HepG2 (cell line): ENCODE results near the gene CHD2. TPM values are rescaled to one million over a fixed set of nuclear protein-coding genes. Genes with fewer than 3 reads are reported as not detected.
A peak's percentile ranks its signal among the peaks of the same experiment; 100 is the strongest.

Experiments
- CBX1 ChIP-seq: IDR thresholded peaks from one replicate; pipeline ENCODE4 v1.6.1; 2016; ENCODE audit warnings: antibody characterized with exemption, low read depth
- CHD4 ChIP-seq: fragments of 200-600 bp; sonication (generic); IDR thresholded peaks from 2 replicates; pipeline ENCODE4 v1.7.0; 2017; ENCODE audit warnings: mild to moderate bottlenecking, low read length, borderline replicate concordance
- ELF3 ChIP-seq: IDR thresholded peaks from 2 replicates; pipeline ENCODE4 v1.6.1; 2016; ENCODE audit warnings: missing genetic modification reagents, missing compliant biosample characterization
- HDAC1 ChIP-seq: sonication (generic); formaldehyde crosslinking; IDR thresholded peaks from 2 replicates; pipeline ENCODE4 v1.5.1; 2020; ENCODE audit warnings: mild to moderate bottlenecking, missing genetic modification reagents
- KLF9 ChIP-seq: IDR thresholded peaks from 2 replicates; pipeline ENCODE4 v1.6.1; 2016; ENCODE audit warnings: low read depth
- NCOR1 ChIP-seq: fragments of 200-600 bp; sonication (generic); IDR thresholded peaks from 2 replicates; pipeline ENCODE4 v1.7.0; 2017; ENCODE audit warnings: antibody characterized with exemption, low read length, borderline replicate concordance
- NFATC3 ChIP-seq: sonication (generic); formaldehyde crosslinking; IDR thresholded peaks from 2 replicates; pipeline ENCODE4 v1.5.1; 2020; ENCODE audit warnings: mild to moderate bottlenecking, missing genetic modification reagents
- PCBP1 ChIP-seq: fragments of 200-400 bp; formaldehyde crosslinking; IDR thresholded peaks from 2 replicates; pipeline ENCODE4 v1.6.1; 2017; ENCODE audit warnings: mild to moderate bottlenecking, low read depth, low read length, borderline replicate concordance
- PHF21A ChIP-seq: sonication (generic); formaldehyde crosslinking; IDR thresholded peaks from 2 replicates; pipeline ENCODE4 v1.5.0; 2020; ENCODE audit warnings: mild to moderate bottlenecking, missing genetic modification reagents
- SMARCC2 ChIP-seq: fragments of 450-650 bp; IDR thresholded peaks from 2 replicates; pipeline ENCODE4 v1.6.1; 2017; ENCODE audit warnings: antibody characterized with exemption, mild to moderate bottlenecking
- TP53 ChIP-seq: sonication (generic); formaldehyde crosslinking; conservative IDR thresholded peaks from 2 replicates; pipeline ENCODE4 v1.4.0; 2020; ENCODE audit warnings: missing genetic modification reagents
- ZEB1 ChIP-seq: IDR thresholded peaks from 2 replicates; pipeline ENCODE4 v1.6.1; 2012; ENCODE audit warnings: mild to moderate bottlenecking, low read depth, inconsistent platforms; ENCODE audit not compliant: insufficient replicate concordance
- ZFP36L1 ChIP-seq: sonication (generic); formaldehyde crosslinking; IDR thresholded peaks from 2 replicates; pipeline ENCODE4 v1.8.0; 2022; ENCODE audit warnings: mild to moderate bottlenecking, missing genetic modification reagents, moderate library complexity
- ZMYM4 ChIP-seq: sonication (generic); formaldehyde crosslinking; IDR thresholded peaks from 2 replicates; pipeline ENCODE4 v1.8.1; 2023; ENCODE audit warnings: mild to moderate bottlenecking, missing genetic modification reagents
- ZNF12 ChIP-seq: sonication (generic); formaldehyde crosslinking; IDR thresholded peaks from 2 replicates; pipeline ENCODE4 v1.5.0; 2020; ENCODE audit warnings: missing genetic modification reagents
- ZNF121 ChIP-seq: sonication (generic); formaldehyde crosslinking; IDR thresholded peaks from 2 replicates; pipeline ENCODE4 v1.5.0; 2020; ENCODE audit warnings: mild to moderate bottlenecking, missing genetic modification reagents
- ZNF354B ChIP-seq: sonication (generic); formaldehyde crosslinking; IDR thresholded peaks from 2 replicates; pipeline ENCODE4 v1.8.0; 2022; ENCODE audit warnings: mild to moderate bottlenecking, missing genetic modification reagents
- ZNF501 ChIP-seq: sonication (generic); formaldehyde crosslinking; IDR thresholded peaks from 2 replicates; pipeline ENCODE4 v1.5.1; 2020; ENCODE audit warnings: mild to moderate bottlenecking, moderate library complexity, missing genetic modification reagents
- ZNF614 ChIP-seq: IDR thresholded peaks from 2 replicates; pipeline ENCODE4 v1.6.1; 2018; ENCODE audit warnings: missing biosample characterization, missing genetic modification reagents, inconsistent platforms, borderline replicate concordance
- polyA plus RNA-seq, 8 experiments: library from polyadenylated mRNA; depleted of rRNA in 3 of 8; stranded (reverse) in 7 of 8; unstranded in 1 of 8; fragments of >200 nt; fragmentation: Illumina TruSeq in 4 of 8; extraction: Trizol in 4 of 8; gene quantifications; 2 replicates each; pipeline versions ENCODE4 v1.2.1 to v1.2.3, GENCODE V29; 2011 to 2016; ENCODE audit warnings: low read depth in 4 of 8, missing spikeins in 1 of 8, mixed read lengths in 1 of 8; ENCODE audit not compliant: insufficient read depth in 1 of 8
- total RNA-seq, 5 experiments: library from RNA; depleted of rRNA; stranded (reverse); fragments of >200 nt; fragmentation: Illumina TruSeq; extraction: Trizol; gene quantifications; 2 replicates each; pipeline ENCODE4 v1.2.3, GENCODE V29; 2016; ENCODE audit warnings: low read depth in 1 of 5
- TF ChIP-seq, protein P1 (sequence below): sonication (generic); formaldehyde crosslinking; IDR thresholded peaks from 2 replicates; pipeline ENCODE4 v1.4.0; 2020; ENCODE audit warnings: missing genetic modification reagents
- TF ChIP-seq, protein P2 (sequence below): sonication (generic); formaldehyde crosslinking; IDR thresholded peaks from 2 replicates; pipeline ENCODE4 v1.9.0; 2021; ENCODE audit warnings: missing genetic modification reagents, mild to moderate bottlenecking, borderline replicate concordance
- TF ChIP-seq, protein P3 (sequence below): IDR thresholded peaks from 2 replicates; pipeline ENCODE4 v1.6.1; 2016; ENCODE audit warnings: mild to moderate bottlenecking
- TF ChIP-seq, protein P4 (sequence below): sonication (generic); formaldehyde crosslinking; IDR thresholded peaks from 2 replicates; pipeline ENCODE4 v1.4.0; 2020; ENCODE audit warnings: missing genetic modification reagents, mild to moderate bottlenecking, borderline replicate concordance
- TF ChIP-seq, protein P5 (sequence below): sonication (generic); formaldehyde crosslinking; IDR thresholded peaks from 2 replicates; pipeline ENCODE4 v1.4.0; 2020; ENCODE audit warnings: mild to moderate bottlenecking, missing genetic modification reagents, borderline replicate concordance

Gene CHD2
- total and polyA plus RNA-seq, 2 of the 13 experiments (the other 11 are each of a cell fraction or from before 2014, with no cell fraction given) = 54.0 to 54.1 TPM

DNA sequence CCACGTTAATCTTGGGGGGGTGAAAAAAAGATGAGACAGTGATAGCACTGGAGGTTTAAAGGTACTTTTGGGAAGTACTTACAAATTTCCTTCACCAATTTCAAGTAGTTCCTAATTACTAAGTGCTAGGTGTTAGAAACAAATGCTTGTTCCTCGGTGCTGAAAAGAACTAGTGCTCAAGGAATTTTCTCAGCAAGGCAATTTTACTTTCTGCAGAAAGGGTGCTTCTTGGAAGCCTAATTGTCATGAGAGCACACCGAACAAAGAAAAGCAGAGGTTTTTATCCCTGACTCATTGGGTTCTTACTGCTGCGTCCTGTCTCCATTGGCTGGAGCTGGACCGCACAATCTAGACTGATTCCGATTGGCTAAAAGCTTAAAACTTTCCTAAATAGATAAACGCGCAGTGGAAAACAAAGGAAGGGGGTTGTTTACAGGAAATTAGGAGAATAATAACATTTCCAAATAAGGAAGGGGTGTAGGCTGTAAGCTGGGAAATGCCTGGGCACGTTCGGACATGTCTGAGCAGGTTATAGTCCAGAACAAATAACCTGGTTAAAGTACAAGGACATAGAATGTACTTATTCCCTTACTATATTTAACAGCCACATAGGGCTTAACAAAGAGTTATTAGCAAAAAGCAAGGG lies 49.6 kb downstream of the CHD2 start (continued):
- TF ChIP-seq, protein P1, sequence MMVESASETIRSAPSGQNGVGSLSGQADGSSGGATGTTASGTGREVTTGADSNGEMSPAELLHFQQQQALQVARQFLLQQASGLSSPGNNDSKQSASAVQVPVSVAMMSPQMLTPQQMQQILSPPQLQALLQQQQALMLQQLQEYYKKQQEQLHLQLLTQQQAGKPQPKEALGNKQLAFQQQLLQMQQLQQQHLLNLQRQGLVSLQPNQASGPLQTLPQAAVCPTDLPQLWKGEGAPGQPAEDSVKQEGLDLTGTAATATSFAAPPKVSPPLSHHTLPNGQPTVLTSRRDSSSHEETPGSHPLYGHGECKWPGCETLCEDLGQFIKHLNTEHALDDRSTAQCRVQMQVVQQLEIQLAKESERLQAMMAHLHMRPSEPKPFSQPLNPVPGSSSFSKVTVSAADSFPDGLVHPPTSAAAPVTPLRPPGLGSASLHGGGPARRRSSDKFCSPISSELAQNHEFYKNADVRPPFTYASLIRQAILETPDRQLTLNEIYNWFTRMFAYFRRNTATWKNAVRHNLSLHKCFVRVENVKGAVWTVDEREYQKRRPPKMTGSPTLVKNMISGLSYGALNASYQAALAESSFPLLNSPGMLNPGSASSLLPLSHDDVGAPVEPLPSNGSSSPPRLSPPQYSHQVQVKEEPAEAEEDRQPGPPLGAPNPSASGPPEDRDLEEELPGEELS (CRISPR knock-in tag) = peak; percentile 39; the same call in 1 of the 2 replicates
- TF ChIP-seq, protein P2, sequence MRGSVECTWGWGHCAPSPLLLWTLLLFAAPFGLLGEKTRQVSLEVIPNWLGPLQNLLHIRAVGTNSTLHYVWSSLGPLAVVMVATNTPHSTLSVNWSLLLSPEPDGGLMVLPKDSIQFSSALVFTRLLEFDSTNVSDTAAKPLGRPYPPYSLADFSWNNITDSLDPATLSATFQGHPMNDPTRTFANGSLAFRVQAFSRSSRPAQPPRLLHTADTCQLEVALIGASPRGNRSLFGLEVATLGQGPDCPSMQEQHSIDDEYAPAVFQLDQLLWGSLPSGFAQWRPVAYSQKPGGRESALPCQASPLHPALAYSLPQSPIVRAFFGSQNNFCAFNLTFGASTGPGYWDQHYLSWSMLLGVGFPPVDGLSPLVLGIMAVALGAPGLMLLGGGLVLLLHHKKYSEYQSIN (CRISPR knock-in tag) = no peak
- TF ChIP-seq, protein P3, sequence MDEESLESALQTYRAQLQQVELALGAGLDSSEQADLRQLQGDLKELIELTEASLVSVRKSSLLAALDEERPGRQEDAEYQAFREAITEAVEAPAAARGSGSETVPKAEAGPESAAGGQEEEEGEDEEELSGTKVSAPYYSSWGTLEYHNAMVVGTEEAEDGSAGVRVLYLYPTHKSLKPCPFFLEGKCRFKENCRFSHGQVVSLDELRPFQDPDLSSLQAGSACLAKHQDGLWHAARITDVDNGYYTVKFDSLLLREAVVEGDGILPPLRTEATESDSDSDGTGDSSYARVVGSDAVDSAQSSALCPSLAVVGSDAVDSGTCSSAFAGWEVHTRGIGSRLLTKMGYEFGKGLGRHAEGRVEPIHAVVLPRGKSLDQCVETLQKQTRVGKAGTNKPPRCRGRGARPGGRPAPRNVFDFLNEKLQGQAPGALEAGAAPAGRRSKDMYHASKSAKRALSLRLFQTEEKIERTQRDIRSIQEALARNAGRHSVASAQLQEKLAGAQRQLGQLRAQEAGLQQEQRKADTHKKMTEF (CRISPR knock-in tag) = peak; percentile 61; the same call in 1 of the 2 replicates
- TF ChIP-seq, protein P4, sequence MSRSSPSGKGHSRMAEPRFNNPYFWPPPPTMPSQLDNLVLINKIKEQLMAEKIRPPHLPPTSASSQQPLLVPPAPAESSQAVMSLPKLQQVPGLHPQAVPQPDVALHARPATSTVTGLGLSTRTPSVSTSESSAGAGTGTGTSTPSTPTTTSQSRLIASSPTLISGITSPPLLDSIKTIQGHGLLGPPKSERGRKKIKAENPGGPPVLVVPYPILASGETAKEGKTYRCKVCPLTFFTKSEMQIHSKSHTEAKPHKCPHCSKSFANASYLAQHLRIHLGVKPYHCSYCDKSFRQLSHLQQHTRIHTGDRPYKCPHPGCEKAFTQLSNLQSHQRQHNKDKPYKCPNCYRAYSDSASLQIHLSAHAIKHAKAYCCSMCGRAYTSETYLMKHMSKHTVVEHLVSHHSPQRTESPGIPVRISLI = no peak
- peak; percentile 62 for TF ChIP-seq ZMYM4 (CRISPR knock-in tag)
- TF ChIP-seq ELF3 (CRISPR knock-in tag) = peak; percentile 52
- no peak for TF ChIP-seq ZNF501
- TF ChIP-seq TP53 = peak; percentile 100
- TF ChIP-seq ZNF614 (CRISPR knock-in tag) = 0 out of 2 replicates have a peak, but pooled peaks have one; percentile 37
- TF ChIP-seq ZNF12 (CRISPR knock-in tag) = no peak
- TF ChIP-seq NCOR1 = no peak
- TF ChIP-seq HDAC1 (CRISPR knock-in tag) = peak; percentile 24; the same call in 1 of the 2 replicates
- peak; percentile 49; the same call in 1 of the 2 replicates for TF ChIP-seq ZNF121 (CRISPR knock-in tag)
- TF ChIP-seq PHF21A (CRISPR knock-in tag) = no peak
- TF ChIP-seq ZEB1 = no peak
- no peak for TF ChIP-seq CBX1
- TF ChIP-seq, protein P5, sequence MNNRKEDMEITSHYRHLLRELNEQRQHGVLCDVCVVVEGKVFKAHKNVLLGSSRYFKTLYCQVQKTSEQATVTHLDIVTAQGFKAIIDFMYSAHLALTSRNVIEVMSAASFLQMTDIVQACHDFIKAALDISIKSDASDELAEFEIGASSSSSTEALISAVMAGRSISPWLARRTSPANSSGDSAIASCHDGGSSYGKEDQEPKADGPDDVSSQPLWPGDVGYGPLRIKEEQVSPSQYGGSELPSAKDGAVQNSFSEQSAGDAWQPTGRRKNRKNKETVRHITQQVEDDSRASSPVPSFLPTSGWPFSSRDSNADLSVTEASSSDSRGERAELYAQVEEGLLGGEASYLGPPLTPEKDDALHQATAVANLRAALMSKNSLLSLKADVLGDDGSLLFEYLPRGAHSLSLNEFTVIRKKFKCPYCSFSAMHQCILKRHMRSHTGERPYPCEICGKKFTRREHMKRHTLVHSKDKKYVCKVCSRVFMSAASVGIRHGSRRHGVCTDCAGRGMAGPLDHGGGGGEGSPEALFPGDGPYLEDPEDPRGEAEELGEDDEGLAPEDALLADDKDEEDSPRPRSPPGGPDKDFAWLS (CRISPR knock-in tag) = no peak
- TF ChIP-seq SMARCC2 = no peak
- TF ChIP-seq ZFP36L1 = no peak
- no peak for TF ChIP-seq PCBP1
- TF ChIP-seq ZNF354B (CRISPR knock-in tag) = no peak
- TF ChIP-seq KLF9 (CRISPR knock-in tag) = no peak
- TF ChIP-seq NFATC3 = no peak
- 0 out of 2 replicates have a peak, but pooled peaks have one; percentile 42 for TF ChIP-seq CHD4
